CD4-positive, alpha-beta T cell treated with Interleukin-4 for 1 hour (primary cell): Measurements from ENCODE around the gene GPR62.
"Not testable (repeated sequence)": the region's sequence is repeated elsewhere in the genome, so short reads cannot be mapped to it uniquely, and the experiment has no call there.

Experiments used
- DNase-seq, 2 donors: peaks; one replicate each; pipeline ENCODE4 v3.0.0-alpha.2; 2020 to 2022

Gene GPR62

GRCh38 chr3:51955175-51955892 is at the start of gene GPR62:
GPR62 (plus strand) TSS chr3:51955381; CDS start chr3:51955653, 272 bp downstream.
- DNase-seq: no peak

- no peak for DNase-seq
Observed at GRCh38 chr3:51908026-51908425, 47.2 kb upstream of the GPR62 start.

- no peak for DNase-seq
Observed at GRCh38 chr3:51916418-51916817, 38.8 kb upstream of the GPR62 start.

GRCh38 chr3:51921081-51921578 is 34.1 kb upstream of the GPR62 start:
- no peak for DNase-seq

GRCh38 chr3:51927061-51927977 is 27.9 kb upstream of the GPR62 start:
- DNase-seq: no peak

- DNase-seq: no peak
Observed at GRCh38 chr3:51928438-51928837, 26.7 kb upstream of the GPR62 start.

- not testable (repeated sequence) for DNase-seq
Observed at GRCh38 chr3:51928981-51929380, 26.2 kb upstream of the GPR62 start.

GRCh38 chr3:51929420-51930003 is 25.7 kb upstream of the GPR62 start:
- DNase-seq: no peak

- no peak for DNase-seq
Observed at GRCh38 chr3:51930439-51930838, 24.7 kb upstream of the GPR62 start.

GRCh38 chr3:51931756-51932155 is 23.4 kb upstream of the GPR62 start:
- DNase-seq: no peak

- no peak for DNase-seq
Observed at GRCh38 chr3:51932471-51933370, 22.5 kb upstream of the GPR62 start.

GRCh38 chr3:51933471-51934138 is 21.6 kb upstream of the GPR62 start:
- no peak for DNase-seq

- no peak for DNase-seq
Observed at GRCh38 chr3:51934139-51934850, 20.9 kb upstream of the GPR62 start.

GRCh38 chr3:51934991-51935885 is 19.9 kb upstream of the GPR62 start:
- no peak for DNase-seq

GRCh38 chr3:51935886-51936755 is 19.1 kb upstream of the GPR62 start:
- no peak for DNase-seq

GRCh38 chr3:51937014-51937413 is 18.2 kb upstream of the GPR62 start:
- DNase-seq: no peak

- no peak for DNase-seq
Observed at GRCh38 chr3:51937611-51938450, 17.4 kb upstream of the GPR62 start.
